Cardiac muscle cell (in vitro differentiated cells and primary cell): Measurements from ENCODE around the gene ATRIP. TPM values are rescaled to one million over a fixed set of nuclear protein-coding genes. Genes with fewer than 3 reads are reported as not detected.
A peak's percentile ranks its signal among the peaks of the same experiment; 100 is the strongest.

ENCODE experiments used
- DNase-seq, 2 donors: peaks; one replicate each; pipeline versions ENCODE4 v3.0.0 to v3.0.0-alpha.2; 2010 to 2017; ENCODE audit warnings: low read depth in 1 of 2, low spot score in 1 of 2
- H3K27ac ChIP-seq: fragments of 200-600 bp; sonication (generic); 2 replicates; pipeline ENCODE4 v1.5.1; 2016
- H3K27me3 ChIP-seq: fragments of 200-600 bp; sonication (generic); 2 replicates; pipeline ENCODE4 v1.6.0; 2016; ENCODE audit warnings: control low read depth
- H3K36me3 ChIP-seq: fragments of 200-600 bp; sonication (generic); 2 replicates; pipeline ENCODE4 v1.5.1; 2016; ENCODE audit warnings: control low read depth
- H3K4me1 ChIP-seq: fragments of 200-600 bp; sonication (generic); 2 replicates; pipeline ENCODE4 v1.8.1; 2017; ENCODE audit warnings: low read depth, mild to moderate bottlenecking, mixed run types
- H3K4me3 ChIP-seq: fragments of 200-600 bp; sonication (generic); 2 replicates; pipeline ENCODE4 v1.5.1; 2016; ENCODE audit warnings: mild to moderate bottlenecking
- H3K9me3 ChIP-seq: fragments of 200-600 bp; sonication (generic); 2 replicates; pipeline ENCODE4 v1.5.1; 2017; ENCODE audit warnings: low read depth, mild to moderate bottlenecking, control low read depth
- CTCF ChIP-seq: IDR thresholded peaks from 2 replicates; pipeline ENCODE4 v1.5.1; 2012; ENCODE audit warnings: low read depth, mild to moderate bottlenecking, low read length
- polyA plus RNA-seq: library from polyadenylated mRNA; unstranded; fragments of >200 nt; fragmentation: Nextera tagmentation; extraction: Ambion mirVana; gene quantifications from 2 replicates; pipeline ENCODE4 v1.2.1, GENCODE V29; 2016
- total RNA-seq: library from RNA; depleted of rRNA; stranded (reverse); fragments of >200 nt; gene quantifications from 2 replicates; pipeline ENCODE4 v1.2.3, GENCODE V29; 2016

The ATRIP gene
- total and polyA plus RNA-seq, 2 experiments from 2014 or later = 6.4 to 8.7 TPM

- DNase-seq = peak in 1 of 2 donors; percentile 30
- Histone ChIP-seq H3K4me3 (no peak overlapping the region), H3K4me1 (no peaks in the 10 kb centered on the region), H3K27ac (no peak overlapping the region), H3K9me3 (no peaks in the 10 kb centered on the region), H3K36me3 (no peaks in the 10 kb centered on the region), H3K27me3 (no peaks in the 10 kb centered on the region)
- no peak for TF ChIP-seq CTCF
These were observed 46.1 kb downstream of the ATRIP start for GRCh38 chr3:48492461-48493202.

DNA sequence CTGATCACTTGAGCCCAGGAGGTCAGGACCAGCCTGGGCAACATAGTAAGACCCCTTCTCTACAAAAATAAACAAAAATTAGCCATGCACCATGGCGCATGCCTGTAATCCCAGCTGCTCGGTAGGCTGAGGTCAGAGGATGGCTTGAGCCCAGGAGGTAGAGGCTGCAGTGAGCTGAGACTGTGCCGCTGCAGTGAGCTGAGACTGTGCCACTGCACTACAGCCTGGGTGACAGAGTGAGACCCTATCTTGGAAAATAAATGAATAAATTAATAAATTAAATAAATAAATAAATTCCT is 46.6 kb downstream of the ATRIP start:
- no peak for DNase-seq
- no peaks in the 10 kb centered on the region for H3K36me3 ChIP-seq
- no peak overlapping the region for H3K4me3 ChIP-seq
- no peak for TF ChIP-seq CTCF
- H3K27ac ChIP-seq = no peak overlapping the region
- H3K4me1 ChIP-seq = no peaks in the 10 kb centered on the region
- no peaks in the 10 kb centered on the region for H3K27me3 ChIP-seq
- H3K9me3 ChIP-seq = no peaks in the 10 kb centered on the region

DNA sequence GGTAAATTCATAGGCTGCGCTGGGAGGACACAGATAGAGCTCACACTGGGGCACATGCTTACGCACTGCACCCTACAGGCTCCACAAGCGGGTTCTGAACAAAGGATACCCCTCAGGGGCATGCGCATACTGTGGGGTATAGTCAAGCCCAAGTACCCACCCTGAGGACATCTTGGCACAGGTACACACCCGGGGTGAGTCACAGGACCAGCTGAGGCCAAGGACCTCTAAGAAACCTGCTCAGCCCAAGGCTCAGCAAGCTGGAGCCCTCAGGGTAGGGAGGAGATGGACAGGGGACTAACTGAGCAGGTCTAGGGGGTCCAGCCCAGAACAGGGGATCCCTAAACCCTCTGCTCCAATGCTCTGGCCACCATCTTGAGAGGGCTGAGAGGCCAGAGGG is 54.1 kb downstream of the ATRIP start:
- Histone ChIP-seq H3K4me3 (no peak overlapping the region), H3K27ac (no peak overlapping the region)
- no peak for TF ChIP-seq CTCF

GRCh38 chr3:48501196-48501595 is 54.7 kb downstream of the ATRIP start:
- no peak overlapping the region for H3K27ac ChIP-seq
- no peak for DNase-seq
- H3K4me1 ChIP-seq = no peaks in the 10 kb centered on the region
- H3K9me3 ChIP-seq = no peaks in the 10 kb centered on the region
- no peak for TF ChIP-seq CTCF
- no peak overlapping the region for H3K4me3 ChIP-seq
- H3K27me3 ChIP-seq = no peaks in the 10 kb centered on the region
- no peaks in the 10 kb centered on the region for H3K36me3 ChIP-seq

More for the DNA sequence above, 54.1 kb downstream of the ATRIP start:
- no peaks in the 10 kb centered on the region for H3K9me3 ChIP-seq
- no peaks in the 10 kb centered on the region for H3K27me3 ChIP-seq
- DNase-seq = no peak
- no peaks in the 10 kb centered on the region for H3K4me1 ChIP-seq
- H3K36me3 ChIP-seq = no peaks in the 10 kb centered on the region

- Histone ChIP-seq H3K4me3 (no peak overlapping the region), H3K27ac (no peak overlapping the region), H3K27me3 (no peaks in the 10 kb centered on the region), H3K9me3 (no peaks in the 10 kb centered on the region), H3K36me3 (no peaks in the 10 kb centered on the region), H3K4me1 (no peaks in the 10 kb centered on the region)
- no peak for DNase-seq
- no peak for TF ChIP-seq CTCF
These were observed 55.6 kb downstream of the ATRIP start for GRCh38 chr3:48502121-48502520.
